Natural killer cell (primary cell): ENCODE results near the gene TMEM141. TPM values are rescaled to one million over a fixed set of nuclear protein-coding genes. Genes with fewer than 3 reads are reported as not detected.

Experiments used
- ATAC-seq, 3 donors: fragments of 150-1000 bp in 2 of 3; fragments of 200-7000 bp in 1 of 3; cut with Tn5 transposase; 1 replicate in 1 of 3; 2 replicates in 2 of 3; pipeline ENCODE4 v1.10.0; 2021; ENCODE audit warnings: mild to moderate bottlenecking in 2 of 3, moderate library complexity in 2 of 3
- DNase-seq, 2 donors: peaks; one replicate each; pipeline versions ENCODE4 v3.0.0 to v3.0.0-alpha.2; 2013 to 2021; ENCODE audit warnings: mixed read lengths in 1 of 2
- H3K27ac ChIP-seq: one replicate; pipeline ENCODE4 v1.5.1; 2013; ENCODE audit warnings: mild to moderate bottlenecking, low read length
- H3K27me3 ChIP-seq: one replicate; pipeline ENCODE4 v1.6.1; 2013; ENCODE audit warnings: low read length; ENCODE audit not compliant: control insufficient read depth, insufficient read depth
- H3K36me3 ChIP-seq: one replicate; pipeline ENCODE4 v1.6.1; 2013; ENCODE audit warnings: low read length; ENCODE audit not compliant: control insufficient read depth, insufficient read depth
- H3K4me1 ChIP-seq: one replicate; pipeline ENCODE4 v1.6.1; 2013; ENCODE audit warnings: low read length; ENCODE audit not compliant: control insufficient read depth, insufficient read depth
- H3K4me3 ChIP-seq: one replicate; pipeline ENCODE4 v1.5.1; 2013; ENCODE audit warnings: low read length
- H3K9me3 ChIP-seq: one replicate; pipeline ENCODE4 v1.6.1; 2013; ENCODE audit warnings: low read length; ENCODE audit not compliant: control insufficient read depth, insufficient read depth
- H3K27ac Mint-ChIP-seq, 2 donors: one replicate each; pipeline ENCODE4 v1.8.0; 2022; ENCODE audit warnings: mild to moderate bottlenecking in 2 of 2, mixed read lengths in 2 of 2, moderate library complexity in 1 of 2
- H3K27me3 Mint-ChIP-seq, 2 donors: one replicate each; pipeline ENCODE4 v1.8.0; 2022; ENCODE audit warnings: low read depth in 2 of 2, mixed read lengths in 2 of 2
- H3K36me3 Mint-ChIP-seq: one replicate; pipeline ENCODE4 v1.8.0; 2022; ENCODE audit warnings: mixed read lengths
- H3K4me1 Mint-ChIP-seq, 2 donors: one replicate each; pipeline ENCODE4 v1.8.0; 2022; ENCODE audit warnings: mixed read lengths in 2 of 2
- H3K4me3 Mint-ChIP-seq: one replicate; pipeline ENCODE4 v1.8.0; 2022; ENCODE audit warnings: mild to moderate bottlenecking, moderate library complexity, mixed read lengths
- H3K9me3 Mint-ChIP-seq, 2 donors: one replicate each; pipeline ENCODE4 v1.8.0; 2022; ENCODE audit warnings: mixed read lengths in 2 of 2
- WGBS: methylation state at CpG from one replicate; pipeline ENCODE4 v1.1.7; 2013; ENCODE audit warnings: missing lambda C conversion rate; ENCODE audit not compliant: insufficient coverage; 5-methylcytosine and 5-hydroxymethylcytosine counted together
- intact Hi-C: fragments of 100-400 bp; cut with micrococcal nuclease; formaldehyde crosslinking; loops from one replicate; pipeline ENCODE4 v1.14.2; 2022
- total RNA-seq, 4 donors: library from RNA; stranded (reverse); fragments of 120-200 nt in 1 of 4; gene quantifications; one replicate each; pipeline versions ENCODE4 v1.2.3 to v1.2.4, GENCODE V29; 2013 to 2022
- TF ChIP-seq, protein P1 (sequence below): fragments of 200-600 bp; IDR thresholded peaks from one replicate; pipeline ENCODE4 v1.8.0; 2022; ENCODE audit warnings: antibody characterized with exemption

The TMEM141 gene
- total RNA-seq, 3 donors from 2014 or later (not counting 1 experiment from before 2014, with no cell fraction given), result 22.4 to 26.9 (median 26.6) TPM

DNA sequence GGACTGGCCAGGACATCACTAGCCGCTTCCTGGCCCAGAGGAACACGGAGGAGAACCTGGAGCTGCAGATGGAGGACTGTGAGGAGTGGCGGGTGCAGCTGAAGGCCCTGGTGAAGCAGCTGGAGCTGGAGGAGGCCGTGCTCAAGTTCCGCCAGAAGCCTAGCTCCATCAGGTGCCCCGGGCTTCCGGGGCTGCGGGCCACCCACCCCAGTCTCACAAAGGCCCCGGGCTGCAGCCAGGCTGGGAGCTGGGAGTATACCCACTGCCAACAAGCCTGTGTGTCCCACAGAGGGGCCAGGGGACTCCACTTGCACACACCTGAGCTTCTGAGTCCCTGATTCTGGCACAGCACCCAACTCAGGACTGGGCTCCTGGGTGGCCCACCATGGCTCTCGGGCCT, 14.9 kb downstream of the TMEM141 start:
- intact Hi-C loops, result loop anchor here (5.0 kb wide), 1 partner anchor 36 kb away; the partner anchor contains the start of gene AJM1
- H3K9me3 ChIP-seq, result no peaks in the 10 kb centered on the region
- peak overlapping the region; percentile 89 for H3K4me3 Mint-ChIP-seq
- H3K4me1 ChIP-seq, result peaks cover 34% of the 10 kb centered on the region
- DNase-seq (no peak), ATAC-seq (no peak)
- peaks cover 6% of the 10 kb centered on the region for H3K36me3 ChIP-seq
- peaks cover 23 to 34% of the 10 kb centered on the region in 2 donors for H3K4me1 Mint-ChIP-seq
- no peak overlapping the region for H3K27ac ChIP-seq
- peak overlapping the region in 1 of 2 donors; percentile 83 for H3K27ac Mint-ChIP-seq
- 98% methylated on average over 10 of the region's 10 CpGs for WGBS
- peaks cover 0 to 5% of the 10 kb centered on the region in 2 donors for H3K27me3 Mint-ChIP-seq
- TF ChIP-seq, protein P1, sequence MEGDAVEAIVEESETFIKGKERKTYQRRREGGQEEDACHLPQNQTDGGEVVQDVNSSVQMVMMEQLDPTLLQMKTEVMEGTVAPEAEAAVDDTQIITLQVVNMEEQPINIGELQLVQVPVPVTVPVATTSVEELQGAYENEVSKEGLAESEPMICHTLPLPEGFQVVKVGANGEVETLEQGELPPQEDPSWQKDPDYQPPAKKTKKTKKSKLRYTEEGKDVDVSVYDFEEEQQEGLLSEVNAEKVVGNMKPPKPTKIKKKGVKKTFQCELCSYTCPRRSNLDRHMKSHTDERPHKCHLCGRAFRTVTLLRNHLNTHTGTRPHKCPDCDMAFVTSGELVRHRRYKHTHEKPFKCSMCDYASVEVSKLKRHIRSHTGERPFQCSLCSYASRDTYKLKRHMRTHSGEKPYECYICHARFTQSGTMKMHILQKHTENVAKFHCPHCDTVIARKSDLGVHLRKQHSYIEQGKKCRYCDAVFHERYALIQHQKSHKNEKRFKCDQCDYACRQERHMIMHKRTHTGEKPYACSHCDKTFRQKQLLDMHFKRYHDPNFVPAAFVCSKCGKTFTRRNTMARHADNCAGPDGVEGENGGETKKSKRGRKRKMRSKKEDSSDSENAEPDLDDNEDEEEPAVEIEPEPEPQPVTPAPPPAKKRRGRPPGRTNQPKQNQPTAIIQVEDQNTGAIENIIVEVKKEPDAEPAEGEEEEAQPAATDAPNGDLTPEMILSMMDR, result no peak
- no peaks in the 10 kb centered on the region for H3K36me3 Mint-ChIP-seq
- no peaks in the 10 kb centered on the region for H3K9me3 Mint-ChIP-seq
- H3K4me3 ChIP-seq, result no peak overlapping the region
- H3K27me3 ChIP-seq, result peaks cover 4% of the 10 kb centered on the region

DNA sequence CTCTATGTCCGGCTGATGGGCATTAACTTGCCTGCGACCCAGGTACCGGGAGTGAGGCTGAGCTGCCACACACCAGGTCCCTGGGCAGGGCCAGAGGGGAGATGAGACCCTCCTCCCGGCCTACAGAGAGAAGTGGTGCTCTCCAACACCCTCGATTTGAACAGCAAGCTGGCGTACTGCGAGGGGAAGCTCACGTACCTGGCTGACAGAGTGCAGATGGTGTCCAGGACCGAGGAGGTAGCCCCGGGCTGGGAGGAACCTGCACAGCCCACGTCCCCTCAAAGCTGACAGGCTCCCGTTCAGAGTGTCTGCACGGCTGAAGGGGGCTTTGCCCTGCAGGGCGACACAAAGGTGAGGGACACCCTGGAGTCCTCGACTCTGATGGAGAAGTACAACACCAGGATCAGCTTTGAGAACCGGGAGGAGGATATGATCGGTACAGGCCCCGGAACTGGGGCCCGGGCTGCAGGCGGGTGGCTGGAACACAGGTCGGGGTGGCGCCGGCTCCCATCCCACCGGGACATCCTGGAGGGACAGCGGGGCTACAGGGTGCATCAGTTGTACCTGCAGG, 15.6 kb downstream of the TMEM141 start:
- DNase-seq (no peak), ATAC-seq (no peak)
- Histone ChIP-seq H3K27me3 (peaks cover 4% of the 10 kb centered on the region), H3K4me1 (peaks cover 31% of the 10 kb centered on the region), H3K36me3 (peaks cover 6% of the 10 kb centered on the region), H3K27ac (peak overlapping the region; percentile 93), H3K9me3 (no peaks in the 10 kb centered on the region), H3K4me3 (peak overlapping the region; percentile 84)
- Mint-ChIP-seq H3K4me1 (peaks cover 23 to 32% of the 10 kb centered on the region in 2 donors), H3K27ac (peak overlapping the region; percentile 83 to 92), H3K9me3 (no peaks in the 10 kb centered on the region), H3K4me3 (peak overlapping the region; percentile 89), H3K36me3 (no peaks in the 10 kb centered on the region), H3K27me3 (peaks cover 0 to 5% of the 10 kb centered on the region in 2 donors)
- WGBS, result 90% methylated on average over 25 of the region's 25 CpGs
- TF ChIP-seq, protein P1, result no peak
- intact Hi-C loops, result loop anchor here (5.0 kb wide), 1 partner anchor 36 kb away; the partner anchor contains the start of gene AJM1

DNA sequence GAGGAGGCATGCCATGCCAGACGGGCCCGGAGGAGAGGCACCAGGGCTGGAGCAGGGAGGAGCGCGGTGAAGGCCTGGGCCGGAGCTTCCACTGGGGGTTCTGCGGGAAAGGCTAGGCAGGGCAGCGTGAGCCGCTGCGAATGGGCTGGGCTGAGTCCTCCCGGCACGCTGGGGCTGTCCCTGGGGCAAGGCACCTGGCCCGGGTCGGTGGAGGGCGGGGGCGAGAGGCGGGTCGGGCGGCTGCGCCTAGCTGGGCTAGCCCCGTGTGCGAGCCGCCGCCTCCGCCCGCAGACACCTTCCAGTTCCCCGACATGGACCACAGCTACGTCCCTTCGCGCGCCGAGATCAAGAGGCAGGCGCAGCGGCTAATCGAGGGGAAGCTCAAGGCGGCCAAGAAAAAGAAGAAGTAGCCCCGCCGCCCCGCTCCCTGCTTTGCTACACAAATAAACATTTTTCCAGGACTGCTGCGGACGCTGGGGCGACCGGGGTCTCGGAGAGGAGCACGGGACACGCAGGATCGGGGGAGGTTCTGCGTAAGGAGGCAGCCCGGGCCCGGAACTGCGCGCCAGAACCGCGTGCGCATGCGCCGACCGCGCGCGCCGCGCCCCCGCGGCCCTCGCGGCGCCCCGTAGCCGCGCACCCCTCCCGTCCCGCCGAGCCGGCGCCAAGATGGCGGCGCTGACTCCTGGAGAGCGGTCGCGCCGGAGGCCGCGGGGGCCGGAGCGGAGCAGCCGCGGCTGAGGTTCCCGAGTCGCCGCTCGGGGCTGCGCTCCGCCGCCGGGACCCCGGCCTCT, 16.3 kb downstream of the TMEM141 start, which contains the start of gene RABL6:
RABL6 (plus strand) TSS at position 668 of the 794 bp plus-strand sequence. CDS start 249 bp downstream, outside the sequence.
- Histone ChIP-seq H3K4me3 (peak within 1 kb of the TSS; percentile 84), H3K27ac (peak within 1 kb of the TSS; percentile 93), H3K9me3 (no peaks in the 10 kb centered on the region), H3K36me3 (peaks cover 6% of the 10 kb centered on the region), H3K27me3 (no peaks in the 10 kb centered on the region), H3K4me1 (peaks cover 31% of the 10 kb centered on the region)
- Mint-ChIP-seq H3K27me3 (no peaks in the 10 kb centered on the region), H3K27ac (peak within 1 kb of the TSS; percentile 84 to 92), H3K4me3 (peak within 1 kb of the TSS; percentile 91), H3K36me3 (no peaks in the 10 kb centered on the region), H3K9me3 (no peaks in the 10 kb centered on the region), H3K4me1 (peaks cover 23 to 35% of the 10 kb centered on the region in 2 donors)
- TF ChIP-seq, protein P1, result no peak
- DNase-seq (peak; percentile 83 to 94), ATAC-seq (peak; percentile 89 to 94 (median 90))
- intact Hi-C loops, result loop anchor here (5.0 kb wide), 1 partner anchor 35 kb away; the partner anchor contains the start of gene AJM1
- under 1% methylated on average over 96 of the region's 96 CpGs for WGBS
